Limb (tissue), 2 donors: ENCODE measurements around the gene POLE.

Experiments
- DNase-seq, 2 donors: peaks; one replicate each; pipeline ENCODE4 v3.0.0-alpha.2; 2016; ENCODE audit errors: extremely low spot score in 2 of 2

Gene POLE

DNA sequence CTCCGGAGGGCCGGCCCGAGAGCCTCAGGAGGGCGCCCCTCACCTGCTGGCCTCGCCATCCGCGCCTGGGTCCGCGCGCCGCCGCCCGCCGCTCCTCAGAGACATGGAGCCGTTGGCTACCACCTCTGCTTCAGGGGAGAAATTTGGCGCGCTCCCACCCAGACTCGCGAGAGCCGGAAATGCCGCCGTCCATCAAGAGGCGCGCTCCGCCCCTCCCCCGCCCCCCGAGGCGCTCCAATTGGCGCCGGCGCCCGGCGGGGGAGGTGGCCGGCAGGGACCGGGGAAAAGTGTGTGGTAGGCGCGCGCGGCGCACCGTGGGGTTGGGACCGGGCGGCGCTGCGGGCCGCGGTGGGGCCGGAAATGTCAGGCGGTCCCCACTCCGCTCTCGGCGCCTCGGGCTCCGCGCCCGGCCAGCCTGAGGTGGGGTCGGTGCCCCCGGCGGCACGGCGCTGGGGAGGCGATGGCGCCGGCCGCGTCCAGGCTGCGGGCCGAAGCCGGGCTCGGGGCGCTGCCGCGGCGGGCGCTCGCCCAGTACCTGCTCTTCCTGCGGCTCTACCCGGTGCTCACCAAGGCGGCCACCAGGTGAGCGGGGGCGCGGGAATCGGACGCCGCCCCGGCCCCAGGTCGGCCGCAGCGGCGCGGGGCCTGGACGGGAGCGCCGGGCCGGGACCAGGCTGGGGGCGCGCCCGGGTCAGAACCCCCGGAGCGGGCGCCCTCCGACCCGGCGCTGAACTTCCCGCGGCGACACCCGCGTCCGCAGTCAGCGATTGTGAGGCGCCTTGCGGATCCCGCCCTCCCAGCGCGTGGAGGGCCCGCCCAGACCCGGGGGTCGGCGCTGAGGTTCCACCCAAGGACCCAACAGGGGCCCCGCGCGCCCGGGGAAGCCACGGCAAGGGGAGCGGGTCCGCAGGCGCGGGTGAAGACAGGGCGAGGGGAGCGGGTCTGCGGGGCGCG lies at the start of gene POLE, which contains the start of gene PXMP2:
TSS of gene POLE (minus strand) at position 132 of the 954 bp plus-strand sequence. CDS start at position 105, 27 bp downstream.
TSS of gene PXMP2 (plus strand) at position 377 of the 954 bp plus-strand sequence. CDS start at position 461, 84 bp downstream.
- DNase-seq: peak; percentile 95 to 98

- no peak for DNase-seq
Measured at GRCh38 chr12:132736913-132737312, 49.8 kb upstream of the POLE start.

GRCh38 chr12:132736378-132736777 lies 49.2 kb upstream of the POLE start:
- no peak for DNase-seq

GRCh38 chr12:132735496-132735895 lies 48.4 kb upstream of the POLE start:
- no peak for DNase-seq

GRCh38 chr12:132734206-132734605 lies 47.1 kb upstream of the POLE start:
- no peak for DNase-seq

DNA sequence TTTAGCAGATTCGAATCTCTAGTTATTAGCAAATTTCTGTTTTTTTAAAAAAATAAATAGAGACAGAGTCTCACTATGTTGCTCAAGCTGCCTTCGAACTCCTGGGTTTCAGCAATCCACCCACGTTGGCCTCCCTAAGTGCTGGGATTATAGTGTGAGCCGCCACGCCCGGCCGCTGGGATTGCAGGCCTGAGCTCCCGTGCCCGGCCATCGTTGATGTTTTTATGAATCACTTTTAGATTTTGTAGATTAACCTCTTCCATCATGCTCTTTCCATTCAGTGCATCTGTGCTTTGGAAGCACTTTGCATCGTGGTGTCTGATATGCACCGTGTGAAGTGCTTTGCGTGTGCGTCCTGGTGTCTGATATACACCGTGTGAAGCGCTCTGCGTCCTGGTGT lies 44.4 kb upstream of the POLE start:
- DNase-seq: no peak

DNA sequence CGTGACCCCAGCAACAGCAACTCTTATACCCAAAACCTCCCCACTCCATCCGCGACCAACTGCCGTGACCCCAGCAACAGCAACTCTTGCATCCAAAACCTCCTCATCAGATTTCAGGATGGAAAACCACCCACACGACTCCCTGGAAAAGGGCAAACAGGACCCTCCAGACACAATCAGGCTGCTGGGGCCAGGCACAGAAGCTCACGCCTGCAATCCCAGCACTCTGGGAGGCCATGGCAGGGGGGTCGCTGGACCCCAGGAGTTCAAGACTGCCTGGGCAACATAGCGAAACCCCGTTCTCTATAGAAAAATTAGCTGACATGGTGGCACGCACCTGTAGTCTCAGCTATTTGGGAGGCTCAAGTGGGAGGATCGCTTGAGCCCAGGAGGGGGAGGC lies 43.2 kb upstream of the POLE start:
- DNase-seq: no peak

DNA sequence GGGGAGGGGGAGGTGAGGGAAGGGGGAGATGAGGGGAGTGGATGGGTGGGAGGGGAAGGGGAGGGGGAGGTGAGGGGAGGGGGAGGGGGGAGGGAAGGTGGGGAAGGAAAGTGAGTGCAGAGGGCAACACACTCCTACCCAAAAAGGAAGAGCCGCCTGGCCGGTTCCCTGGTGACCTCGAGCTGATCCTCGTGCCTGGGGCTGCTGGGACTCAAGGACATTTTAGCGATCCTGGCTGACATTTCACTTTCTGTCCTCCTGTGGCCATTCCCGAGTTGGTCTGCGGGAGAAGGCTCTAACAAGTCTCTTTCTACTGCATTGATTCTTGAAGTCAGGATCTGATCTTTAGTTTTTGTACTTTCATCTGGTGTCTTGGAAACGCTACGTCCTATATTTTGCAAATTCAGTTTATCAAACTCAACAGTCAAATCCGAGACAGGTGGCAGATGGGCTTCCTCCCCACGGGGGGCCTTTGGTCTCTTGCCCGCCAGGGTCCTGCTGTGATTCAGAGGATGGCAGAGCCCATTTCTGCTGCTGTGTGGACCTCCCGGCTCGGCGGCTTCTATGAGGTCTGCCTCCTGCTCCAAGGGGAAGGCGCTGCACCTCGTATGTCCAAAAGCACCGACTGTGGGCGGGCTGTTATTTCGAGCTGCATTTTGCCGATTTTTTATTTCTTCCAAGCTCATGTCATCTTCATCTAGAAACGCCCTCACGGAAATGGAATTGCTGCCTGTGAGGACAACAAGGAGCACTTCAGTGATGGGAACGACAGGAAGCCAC lies 42.6 kb upstream of the POLE start:
- DNase-seq: no peak

- DNase-seq: no peak
Measured at GRCh38 chr12:132728502-132728901, 41.4 kb upstream of the POLE start.

GRCh38 chr12:132727091-132727794 lies 40.1 kb upstream of the POLE start:
- no peak for DNase-seq

GRCh38 chr12:132726386-132726785 lies 39.2 kb upstream of the POLE start:
- no peak for DNase-seq

GRCh38 chr12:132724506-132725241 lies 37.5 kb upstream of the POLE start:
- DNase-seq: peak; percentile 46 to 58

- no peak for DNase-seq
Measured at GRCh38 chr12:132723764-132724140, 36.6 kb upstream of the POLE start.

- no peak for DNase-seq
Measured at GRCh38 chr12:132723015-132723763, 36.0 kb upstream of the POLE start.

DNA sequence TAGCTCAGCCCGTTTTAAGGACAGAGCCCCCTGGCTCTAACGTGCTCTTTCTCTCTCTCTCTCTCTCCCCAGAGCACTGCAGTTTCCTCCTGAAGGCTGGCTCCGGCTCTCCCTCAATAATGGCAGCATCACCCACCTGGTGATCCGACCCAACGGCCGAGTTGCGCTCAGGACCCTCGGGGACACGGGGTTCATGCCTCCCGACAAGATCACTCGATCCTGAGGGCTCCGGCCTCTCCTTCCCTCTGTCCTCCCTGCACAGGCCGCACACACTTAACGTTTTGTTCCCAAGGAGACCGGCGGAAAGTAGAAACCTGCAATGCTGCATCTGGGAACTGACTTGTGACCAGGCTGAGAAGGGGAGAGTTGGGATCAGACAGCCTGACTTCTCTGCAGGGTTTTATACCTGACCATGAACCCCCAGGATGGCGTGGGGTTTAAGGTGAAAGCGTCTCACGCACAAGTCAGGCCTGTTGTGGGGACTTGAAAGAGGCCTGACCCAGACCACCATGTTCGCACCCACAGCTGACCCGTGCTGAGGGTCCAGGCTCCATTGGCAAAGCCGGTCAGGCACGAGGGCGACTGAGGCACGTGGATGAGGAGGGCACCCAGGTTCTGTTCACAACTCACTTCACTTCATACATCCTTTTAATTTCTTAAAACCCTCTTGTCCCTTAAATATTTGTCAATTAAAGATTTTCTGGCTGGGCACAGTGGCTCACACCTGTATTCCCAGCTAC lies 33.6 kb upstream of the POLE start:
- no peak for DNase-seq

GRCh38 chr12:132719954-132720324 lies 32.8 kb upstream of the POLE start:
- DNase-seq: no peak

DNA sequence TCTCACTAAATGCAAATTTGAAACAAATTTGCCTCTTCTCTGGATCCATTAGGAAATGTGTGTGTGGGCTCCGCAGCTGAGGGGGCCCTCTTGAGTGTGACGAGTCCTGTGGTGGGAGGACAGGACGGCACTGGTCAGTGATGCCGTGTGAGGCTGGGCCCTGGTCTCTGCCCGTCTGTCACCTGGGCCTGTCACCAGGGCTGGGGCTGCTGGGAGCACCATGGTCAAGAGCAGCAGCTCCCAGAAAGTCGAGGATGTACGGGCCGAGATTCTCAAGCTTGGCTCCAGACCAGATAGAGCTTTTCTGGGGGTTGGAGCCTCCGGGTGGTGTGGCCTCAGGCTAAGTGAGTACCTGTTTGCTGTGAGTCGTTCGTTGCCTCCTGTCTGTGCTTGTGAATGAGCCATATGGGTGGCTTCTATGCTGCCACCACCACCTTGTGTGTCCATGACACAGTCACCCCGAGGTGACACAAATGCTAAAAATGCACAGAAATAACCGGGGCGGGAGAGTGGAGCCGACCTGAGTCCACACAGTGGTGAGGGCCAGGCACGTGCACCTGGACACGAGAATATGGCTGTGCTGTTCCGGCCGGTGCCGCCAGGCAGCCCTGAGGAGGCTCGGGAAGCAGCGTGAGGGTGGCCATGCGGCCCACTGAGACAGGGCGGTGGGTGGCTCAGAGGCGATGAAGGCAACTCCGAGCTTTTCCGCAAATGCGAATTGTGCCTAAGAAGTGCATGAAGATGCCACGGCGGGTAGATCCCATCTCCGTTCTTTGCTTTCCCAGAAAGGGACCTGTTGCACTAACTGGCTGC lies 32.2 kb upstream of the POLE start:
- no peak for DNase-seq

DNA sequence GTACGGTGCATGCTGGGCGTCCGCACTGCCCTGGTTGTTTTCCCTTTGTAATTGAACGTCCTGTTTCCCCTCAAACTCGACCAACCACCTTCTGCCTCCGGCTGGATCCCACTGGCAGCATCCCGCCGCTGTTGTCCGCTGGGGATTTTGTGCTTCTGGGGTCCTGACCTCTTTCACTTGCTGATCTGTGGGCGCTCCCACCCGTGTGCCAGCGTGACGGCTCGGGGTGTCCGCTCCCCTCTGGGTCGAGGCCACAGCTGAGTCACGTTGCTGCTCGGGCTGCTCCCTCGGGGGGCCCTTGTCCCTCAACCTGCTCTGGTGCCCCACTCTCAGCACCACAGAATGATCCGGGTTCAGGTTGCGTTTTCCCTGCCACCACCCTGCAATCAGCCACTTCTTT lies 31.5 kb upstream of the POLE start:
- DNase-seq: no peak
